ENCODE data around the gene RASGRF2.

The RASGRF2 gene

DNA sequence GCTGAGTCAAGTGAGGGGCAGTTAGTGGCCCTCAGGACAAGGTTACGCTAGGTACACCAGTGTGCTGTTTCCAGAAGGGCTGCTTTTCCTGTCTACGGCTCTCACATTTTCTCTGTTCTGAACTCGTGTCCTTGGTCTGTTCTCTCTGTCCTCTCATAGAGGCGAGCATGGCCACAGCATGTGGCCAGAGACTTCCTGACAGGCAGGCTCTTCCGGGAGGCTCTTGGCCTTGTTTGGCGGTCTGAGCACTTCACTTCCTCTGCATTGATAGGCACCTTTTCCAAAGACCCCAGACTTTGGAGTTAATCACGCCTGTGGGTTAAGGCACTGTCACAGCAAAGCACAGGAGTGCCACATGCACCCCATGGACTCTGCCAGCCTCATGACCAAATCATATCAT, 274.1 kb downstream of the RASGRF2 start:
- TF ChIP-seq, protein P1, sequence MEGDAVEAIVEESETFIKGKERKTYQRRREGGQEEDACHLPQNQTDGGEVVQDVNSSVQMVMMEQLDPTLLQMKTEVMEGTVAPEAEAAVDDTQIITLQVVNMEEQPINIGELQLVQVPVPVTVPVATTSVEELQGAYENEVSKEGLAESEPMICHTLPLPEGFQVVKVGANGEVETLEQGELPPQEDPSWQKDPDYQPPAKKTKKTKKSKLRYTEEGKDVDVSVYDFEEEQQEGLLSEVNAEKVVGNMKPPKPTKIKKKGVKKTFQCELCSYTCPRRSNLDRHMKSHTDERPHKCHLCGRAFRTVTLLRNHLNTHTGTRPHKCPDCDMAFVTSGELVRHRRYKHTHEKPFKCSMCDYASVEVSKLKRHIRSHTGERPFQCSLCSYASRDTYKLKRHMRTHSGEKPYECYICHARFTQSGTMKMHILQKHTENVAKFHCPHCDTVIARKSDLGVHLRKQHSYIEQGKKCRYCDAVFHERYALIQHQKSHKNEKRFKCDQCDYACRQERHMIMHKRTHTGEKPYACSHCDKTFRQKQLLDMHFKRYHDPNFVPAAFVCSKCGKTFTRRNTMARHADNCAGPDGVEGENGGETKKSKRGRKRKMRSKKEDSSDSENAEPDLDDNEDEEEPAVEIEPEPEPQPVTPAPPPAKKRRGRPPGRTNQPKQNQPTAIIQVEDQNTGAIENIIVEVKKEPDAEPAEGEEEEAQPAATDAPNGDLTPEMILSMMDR (IDR thresholded peaks at IDR 0.05): no peak

DNA sequence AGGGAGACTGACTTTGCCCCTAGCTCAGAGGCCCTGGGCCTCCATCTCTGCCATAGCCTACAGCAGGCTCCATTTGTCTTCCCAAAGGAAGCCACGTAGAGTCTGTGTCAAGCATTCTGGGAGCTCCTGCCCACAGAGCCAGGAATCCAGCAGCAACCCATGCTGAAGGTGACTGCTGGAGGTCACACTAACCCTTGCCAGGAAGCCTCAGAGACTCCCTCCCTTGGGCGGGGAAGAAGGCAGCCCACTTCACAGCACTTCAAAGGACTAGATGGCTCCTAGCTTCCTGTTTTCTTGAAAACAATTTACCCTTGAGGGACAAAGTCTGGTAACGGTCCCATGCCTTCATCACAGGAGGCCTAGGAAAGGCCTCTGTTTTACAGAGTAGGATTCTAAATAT, 274.6 kb downstream of the RASGRF2 start:
- TF ChIP-seq, protein P1 (IDR thresholded peaks at IDR 0.05): no peak

DNA sequence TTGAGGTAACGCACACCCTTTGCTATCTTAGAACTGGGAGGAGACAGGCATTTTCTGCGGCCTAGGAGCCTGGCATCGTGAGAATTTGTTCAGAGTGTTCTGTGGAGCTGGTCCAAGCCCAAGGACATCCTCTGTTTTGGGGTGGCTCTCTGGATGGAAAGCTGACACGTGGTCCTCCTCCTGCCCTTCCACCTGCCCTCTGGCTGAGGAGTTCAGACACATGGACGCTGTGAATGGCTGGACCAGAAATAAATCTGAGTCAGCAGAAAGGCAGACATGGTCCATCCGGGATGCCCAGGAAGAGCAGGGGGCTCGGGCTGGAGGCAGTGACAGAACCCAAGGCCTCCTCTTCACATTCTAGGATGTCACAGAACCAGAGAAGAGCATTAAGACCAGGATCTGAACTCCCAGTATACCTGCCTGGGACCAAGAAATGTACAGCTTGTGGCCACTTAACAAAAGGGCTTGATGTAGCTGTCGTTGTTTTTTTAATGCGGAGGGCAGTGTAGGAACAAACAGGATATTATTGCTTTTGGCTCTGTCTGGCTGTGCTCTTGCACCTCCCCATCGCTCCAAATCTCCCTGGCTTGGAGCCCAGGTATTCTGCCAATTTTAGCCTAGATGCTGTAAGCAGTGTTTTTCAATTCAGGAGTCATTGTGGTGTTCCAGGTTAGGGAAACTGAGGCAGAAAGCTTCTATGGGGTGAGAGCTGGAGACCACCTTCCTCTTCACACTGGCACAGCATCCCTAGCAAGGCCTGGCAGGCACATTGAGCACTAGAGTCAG, 275.3 kb downstream of the RASGRF2 start:
- TF ChIP-seq, protein P1 (IDR thresholded peaks at IDR 0.05): no peak

DNA sequence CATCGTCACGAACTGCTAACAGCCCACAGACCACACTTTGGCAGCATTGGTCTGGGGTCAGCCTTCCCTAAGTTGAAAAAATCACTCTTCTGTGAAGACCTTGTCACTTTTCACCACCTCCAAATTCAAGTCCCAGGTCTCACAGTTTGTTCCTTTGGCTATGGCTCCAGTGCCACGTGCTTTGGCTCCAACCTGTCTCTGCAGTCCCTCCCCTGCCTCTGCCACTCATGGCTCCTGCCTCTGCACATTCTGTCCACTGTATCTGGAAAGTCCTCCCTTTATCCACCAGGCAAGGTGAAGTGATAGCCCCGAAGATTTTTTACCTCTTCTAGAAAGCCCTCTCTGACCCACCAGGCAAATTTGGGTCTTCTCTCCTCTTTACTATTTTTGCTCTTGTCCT, 278.3 kb downstream of the RASGRF2 start:
- TF ChIP-seq, protein P1 (IDR thresholded peaks at IDR 0.05): no peak

DNA sequence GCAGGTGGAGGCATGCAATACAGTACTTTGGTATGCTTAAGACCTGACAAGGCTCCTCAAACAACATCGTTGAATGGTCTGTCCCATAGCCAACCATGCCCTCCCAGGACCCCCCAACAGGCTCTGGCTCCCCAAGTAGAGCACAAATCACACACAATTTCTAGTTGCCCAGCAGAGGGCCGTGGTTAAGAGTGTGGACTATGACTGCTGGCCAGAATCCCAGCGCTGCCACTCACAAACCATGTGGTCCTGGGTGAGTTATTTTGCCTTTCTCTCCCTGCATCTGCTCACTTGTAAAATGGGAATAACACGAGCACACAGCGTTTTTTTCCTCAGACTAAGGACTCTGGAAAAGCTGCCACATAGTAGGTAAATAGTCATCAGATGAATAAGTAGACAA, 279.4 kb downstream of the RASGRF2 start:
- TF ChIP-seq, protein P1 (IDR thresholded peaks at IDR 0.05): no peak

DNA sequence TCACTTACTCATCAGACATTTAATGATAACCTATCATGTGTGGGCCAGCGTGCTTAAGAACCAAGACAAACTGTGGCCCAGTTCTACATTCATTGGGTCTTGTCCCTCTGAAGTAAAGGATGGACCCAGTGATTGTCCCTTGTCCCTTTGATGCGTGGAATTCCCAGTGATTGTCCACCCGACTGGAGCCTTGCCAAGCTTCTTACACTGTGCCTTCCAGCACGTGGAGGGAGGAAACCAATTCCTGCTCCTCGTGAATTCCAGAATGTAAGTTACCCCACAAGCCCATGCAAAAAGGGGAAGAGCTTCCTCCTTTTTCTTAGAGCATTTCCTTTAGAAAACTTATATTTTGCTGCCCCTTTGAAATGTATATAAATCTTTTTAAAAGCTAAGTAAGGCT, 280.8 kb downstream of the RASGRF2 start:
- TF ChIP-seq, protein P1 (IDR thresholded peaks at IDR 0.05): no peak

DNA sequence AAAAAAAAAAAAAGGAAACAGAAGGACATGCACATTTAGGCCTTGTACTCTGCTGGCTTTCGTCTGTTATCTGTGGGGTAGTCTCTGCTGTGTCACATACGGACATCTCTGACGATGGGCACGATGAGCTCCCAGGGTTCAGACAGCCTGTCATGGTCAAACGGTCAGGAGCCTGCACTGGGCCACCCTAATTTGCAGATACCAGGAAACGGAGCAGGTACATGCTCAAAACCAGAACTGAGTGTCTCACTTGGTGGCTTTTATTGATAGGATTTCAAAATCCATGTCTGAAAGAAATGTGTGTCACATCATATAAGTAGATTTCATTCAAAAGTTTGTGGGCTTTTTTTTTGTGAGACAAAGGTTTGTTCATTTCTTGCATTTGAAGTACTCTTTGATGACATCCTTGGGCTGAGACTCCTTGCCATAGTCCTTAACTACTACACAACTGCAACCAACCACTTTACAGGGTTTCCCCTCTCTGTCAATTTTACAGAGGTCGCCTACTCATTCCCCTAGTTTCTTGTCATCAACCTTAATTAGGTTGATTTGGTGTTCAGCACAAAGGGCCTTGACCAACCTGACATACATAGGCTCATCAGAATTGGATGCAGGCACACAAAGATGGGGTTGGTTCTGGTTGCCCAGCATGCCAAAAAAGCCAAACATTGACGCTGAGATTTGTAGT, 281.9 kb downstream of the RASGRF2 start:
- TF ChIP-seq, protein P1 (IDR thresholded peaks at IDR 0.05): no peak
